ELF-1 (cell line): Measurements from ENCODE around the gene BMP3.

Experiments
- DNase-seq: peaks from one replicate; pipeline ENCODE4 v3.0.0-alpha.2; 2016; ENCODE audit warnings: low read depth, low spot score

Gene BMP3

DNA sequence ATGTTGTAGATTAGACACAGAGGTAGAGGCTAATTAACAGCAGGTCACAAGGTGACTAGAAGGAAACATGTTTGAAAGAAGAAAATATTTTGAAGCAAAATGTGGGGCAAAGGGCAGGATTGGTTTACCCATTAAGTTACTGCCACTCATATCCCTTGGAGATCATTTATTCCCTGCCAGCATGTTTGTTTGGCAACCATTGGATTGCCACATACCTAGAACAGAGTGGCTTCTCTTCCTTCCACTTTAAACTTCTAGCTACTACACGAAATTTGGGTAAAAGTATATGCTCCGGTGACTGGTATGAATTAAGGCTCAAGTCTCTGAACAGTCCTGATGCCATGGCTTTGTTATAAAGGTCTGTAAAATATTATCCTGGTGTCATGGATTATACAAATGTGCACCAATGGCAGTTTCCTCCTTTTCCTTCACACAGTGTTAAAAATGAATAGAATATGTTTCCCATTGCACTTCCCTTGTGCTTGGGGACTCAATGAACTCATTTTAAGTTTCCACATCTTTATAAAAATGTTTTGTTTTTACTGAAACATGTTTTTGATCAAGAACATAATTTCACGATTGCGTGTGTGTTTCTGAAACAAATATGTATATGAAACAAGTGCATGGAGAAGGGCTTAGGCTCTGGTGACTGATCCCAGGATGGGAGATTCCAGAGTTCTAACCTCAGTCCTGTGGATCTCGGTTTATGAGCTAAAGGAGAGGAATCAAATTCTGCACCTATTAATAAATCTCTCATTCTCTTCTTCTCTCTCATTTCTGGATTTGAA, 12.3 kb downstream of the BMP3 start:
- DNase-seq, result no peak

- no peak for DNase-seq
Measured at GRCh38 chr4:81049330-81049729, 18.8 kb downstream of the BMP3 start.

GRCh38 chr4:81049907-81050306, 19.4 kb downstream of the BMP3 start:
- no peak for DNase-seq

DNA sequence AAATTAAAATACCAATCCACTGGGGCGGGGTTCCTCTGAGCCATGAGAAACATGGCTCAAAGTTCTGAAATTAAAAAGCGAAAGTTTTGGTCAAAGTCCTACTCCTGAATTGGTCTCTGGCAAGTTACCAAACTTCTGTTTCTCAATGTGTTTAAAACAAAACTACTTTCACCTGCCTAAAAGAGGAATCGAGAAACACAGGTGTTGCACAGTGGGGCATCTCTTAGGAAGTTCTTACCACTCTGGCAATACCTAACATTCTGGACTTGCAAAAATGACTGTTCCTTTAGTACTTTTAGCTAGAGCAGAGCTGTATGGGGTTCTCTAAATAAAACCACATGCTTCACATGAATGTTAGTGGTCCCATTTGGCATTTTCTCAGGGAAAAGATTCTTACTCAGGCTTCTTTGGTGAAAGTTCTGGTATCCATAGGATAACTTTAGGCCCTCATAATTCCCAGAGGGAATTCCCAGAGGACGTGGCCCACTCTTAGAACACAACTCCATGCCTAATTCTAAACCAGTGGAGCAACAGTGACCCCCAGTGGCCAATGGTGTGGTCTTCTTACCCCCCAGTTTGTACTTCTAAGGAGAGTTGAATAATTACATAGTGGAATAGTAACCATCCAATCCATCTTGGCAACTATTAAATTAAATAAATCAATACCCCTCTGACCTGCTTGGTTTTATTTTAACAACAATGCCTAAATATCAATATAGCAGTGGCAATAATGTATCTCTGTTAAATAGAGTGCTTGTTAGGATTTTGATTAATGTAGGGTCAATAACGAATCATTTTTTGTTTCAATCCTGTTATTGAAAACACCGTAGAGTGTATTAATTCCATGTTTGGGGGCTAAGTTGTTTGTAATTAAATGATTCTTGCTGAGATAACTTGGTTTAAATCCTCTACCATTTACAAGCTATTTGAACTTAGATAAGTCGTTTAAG, 21.9 kb downstream of the BMP3 start:
- peak; percentile 76 for DNase-seq

- DNase-seq, result no peak
Measured at GRCh38 chr4:81058621-81059020, 28.1 kb downstream of the BMP3 start.

GRCh38 chr4:81060587-81061343, 30.3 kb downstream of the BMP3 start:
- no peak for DNase-seq

DNA sequence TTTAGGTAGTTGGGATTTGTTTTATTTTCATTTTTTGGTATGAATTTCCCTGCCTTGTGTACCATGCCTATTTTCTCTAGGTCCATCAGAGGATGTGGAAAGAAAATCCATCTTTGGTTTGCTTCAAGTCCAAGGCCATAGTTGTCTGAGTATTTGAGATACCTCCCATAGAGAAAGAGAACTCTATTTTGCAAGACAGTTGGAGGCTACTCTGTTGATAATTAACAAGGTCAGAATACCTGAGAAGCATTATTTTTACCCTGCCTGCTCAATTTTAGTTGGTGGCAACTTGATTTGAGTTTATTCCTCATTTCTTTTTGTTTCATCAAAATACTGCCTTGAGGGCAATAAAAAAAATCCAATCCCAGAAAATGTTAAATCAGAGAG, 30.8 kb downstream of the BMP3 start:
- DNase-seq, result no peak

- DNase-seq, result no peak
Measured at GRCh38 chr4:81062001-81062400, 31.5 kb downstream of the BMP3 start.

- no peak for DNase-seq
Measured at GRCh38 chr4:81065446-81065845, 34.9 kb downstream of the BMP3 start.

DNA sequence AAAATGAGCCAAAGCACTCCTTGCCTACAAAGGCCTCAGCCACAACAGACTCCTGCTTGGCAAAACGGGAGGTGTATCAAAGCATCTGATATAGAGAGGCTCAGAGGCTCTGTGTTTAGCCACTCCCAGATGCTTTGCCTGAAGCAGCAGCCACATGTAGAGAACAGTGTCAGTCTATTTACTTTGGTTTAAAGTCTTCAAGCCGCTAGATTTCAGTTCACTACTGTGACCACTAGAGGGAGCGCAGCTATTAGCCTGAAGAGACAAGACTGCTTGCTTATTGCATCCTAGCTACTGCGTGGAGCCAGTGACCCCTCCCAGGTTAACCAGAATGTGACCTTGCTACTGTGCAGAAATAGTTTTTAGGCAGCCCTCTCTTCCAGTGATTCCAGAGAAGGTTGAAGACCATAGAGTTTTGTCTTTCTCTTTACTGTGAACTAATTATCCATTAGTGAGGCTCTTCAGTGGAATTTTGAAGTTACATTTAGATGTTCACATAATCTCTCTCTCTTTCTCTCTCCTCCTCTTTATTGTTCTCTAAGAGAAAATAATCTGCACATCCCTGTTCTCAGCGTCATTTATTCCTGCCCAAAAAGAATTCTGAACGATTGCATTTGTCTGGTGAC, 39.3 kb downstream of the BMP3 start:
- DNase-seq, result peak; percentile 85

- DNase-seq, result no peak
Measured at GRCh38 chr4:81071013-81071412, 40.5 kb downstream of the BMP3 start.

- no peak for DNase-seq
Measured at GRCh38 chr4:81081156-81081555, 50.6 kb downstream of the BMP3 start.

DNA sequence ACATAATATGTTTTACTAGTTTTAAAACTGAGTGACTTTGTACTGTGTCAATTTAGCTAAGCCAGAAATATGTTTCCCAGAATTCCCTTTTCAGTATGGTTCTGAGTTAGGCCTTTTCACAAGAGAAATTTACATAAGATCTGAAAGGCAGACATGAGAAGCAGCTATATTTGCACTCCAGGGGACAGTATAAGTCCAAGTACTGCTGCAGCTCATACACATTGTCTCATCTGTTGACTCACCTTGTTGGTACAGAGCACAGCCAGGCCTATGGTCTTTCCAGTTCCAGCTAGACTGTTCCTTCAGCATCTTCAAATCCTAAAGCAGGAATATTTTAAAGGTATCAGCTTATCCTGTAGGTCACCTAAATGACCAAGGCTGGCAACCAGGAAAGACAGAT, 53.5 kb downstream of the BMP3 start:
- DNase-seq, result no peak

- no peak for DNase-seq
Measured at GRCh38 chr4:81084634-81085033, 54.1 kb downstream of the BMP3 start.

- no peak for DNase-seq
Measured at GRCh38 chr4:81085291-81085690, 54.8 kb downstream of the BMP3 start.

DNA sequence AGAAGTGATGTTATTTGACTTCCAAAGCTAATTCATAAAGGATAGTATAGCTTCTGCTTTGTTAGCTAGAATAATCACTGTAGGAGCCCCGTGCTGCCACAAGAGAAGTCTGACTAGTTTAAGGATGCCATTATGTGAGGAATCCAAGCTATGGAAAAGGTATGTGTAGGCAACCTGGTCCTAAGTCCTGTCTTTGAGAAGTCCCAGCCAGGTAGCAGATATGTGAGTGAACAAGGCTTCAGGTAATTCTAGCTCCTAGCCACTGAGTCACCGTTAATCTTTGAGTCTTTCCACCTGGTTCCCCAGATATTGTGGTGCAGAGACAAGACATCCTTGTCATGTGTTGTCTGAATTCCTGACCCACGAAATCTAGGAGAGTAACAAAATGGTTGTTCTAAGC, 55.5 kb downstream of the BMP3 start:
- DNase-seq, result no peak

GRCh38 chr4:81093720-81094401, 63.4 kb downstream of the BMP3 start:
- no peak for DNase-seq

DNA sequence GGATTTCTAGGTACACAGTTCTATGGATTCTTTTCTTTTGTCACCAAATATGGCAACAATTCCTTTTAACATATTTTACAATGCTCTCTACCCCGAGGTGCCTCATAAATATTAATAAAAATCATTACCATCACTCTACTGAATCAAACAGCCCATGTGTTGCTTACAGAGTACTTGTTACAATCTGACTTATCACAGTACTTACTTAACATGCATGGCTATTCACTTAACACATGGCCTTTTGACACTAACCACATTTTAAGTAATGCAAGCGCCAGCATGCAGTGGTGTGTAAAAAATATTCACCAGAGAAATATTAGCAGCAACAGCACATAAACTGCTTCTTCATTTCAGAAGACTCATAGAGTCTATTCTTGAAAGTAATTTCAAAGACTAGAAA, 64.9 kb downstream of the BMP3 start:
- DNase-seq, result no peak

- DNase-seq, result no peak
Measured at GRCh38 chr4:81096566-81096965, 66.1 kb downstream of the BMP3 start.

DNA sequence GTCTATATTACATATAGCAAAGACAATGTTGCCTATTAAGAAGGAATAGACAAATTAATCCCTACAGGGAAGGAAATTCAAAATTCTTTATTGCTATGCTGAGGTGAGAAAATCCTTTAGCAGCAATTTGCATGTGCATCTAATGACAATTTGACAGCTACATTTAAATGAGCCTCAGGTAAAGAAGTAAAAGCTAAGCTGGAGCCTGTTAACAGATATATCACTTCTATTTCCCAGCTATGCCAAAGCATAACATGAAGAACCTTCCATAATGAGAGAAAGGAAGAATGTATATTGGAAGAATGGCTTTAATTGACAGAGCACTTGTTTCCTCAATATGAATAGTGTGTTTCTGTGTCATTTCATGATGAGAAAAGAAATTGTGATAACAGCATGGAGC, 71.6 kb downstream of the BMP3 start:
- DNase-seq, result no peak

DNA sequence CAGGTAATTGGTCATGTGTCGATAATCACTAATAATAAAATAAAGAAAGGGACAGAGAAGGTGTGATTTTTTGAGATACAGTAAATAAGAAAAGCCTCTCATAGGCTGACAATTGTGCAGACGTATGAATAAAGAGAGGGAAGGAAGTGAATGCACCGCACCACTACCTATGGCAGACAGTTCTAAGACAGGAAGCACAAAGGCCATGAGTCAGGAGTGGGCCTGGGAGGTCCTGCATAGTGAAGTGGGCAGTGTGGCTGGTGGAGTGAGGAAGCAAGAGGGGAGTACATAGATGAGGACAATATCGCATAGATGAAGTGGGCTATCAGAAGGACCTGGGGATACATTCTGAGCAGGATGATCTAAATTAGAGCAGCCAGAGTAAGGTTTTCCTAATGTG, 75.6 kb downstream of the BMP3 start:
- no peak for DNase-seq
